ENCODE measurements around the gene RANBP9. TPM values are rescaled to one million over a fixed set of nuclear protein-coding genes. Genes with fewer than 3 reads are reported as not detected.

RANBP9 gene
- total RNA-seq, 1 donor from 2014 or later, result 55.4 TPM

GRCh38 chr6:13712599-13712898 is 914 bp upstream of the RANBP9 start:
- H3K4me3 Mint-ChIP-seq (ENCODE audit: unreplicated experiment), result peak overlapping the region; percentile 82
- H3K27ac Mint-ChIP-seq (ENCODE audit: unreplicated experiment), result peak overlapping the region; percentile 93
- no peaks in the 10 kb centered on the region for H3K36me3 Mint-ChIP-seq (ENCODE audit: unreplicated experiment)
- peaks cover 29% of the 10 kb centered on the region for H3K4me1 Mint-ChIP-seq (ENCODE audit: unreplicated experiment)
- no peak for TF ChIP-seq CTCF (IDR thresholded peaks at IDR 0.05)
- no peak for DNase-seq (ENCODE audit: extremely low spot score, unreplicated experiment)
- peaks cover 5% of the 10 kb centered on the region for H3K9me3 Mint-ChIP-seq (ENCODE audit: unreplicated experiment)
- no peaks in the 10 kb centered on the region for H3K27me3 Mint-ChIP-seq (ENCODE audit: unreplicated experiment)

GRCh38 chr6:13711324-13711732 is 307 bp downstream of the RANBP9 start:
- H3K27me3 Mint-ChIP-seq (ENCODE audit: unreplicated experiment), result no peaks in the 10 kb centered on the region
- H3K27ac Mint-ChIP-seq (ENCODE audit: unreplicated experiment), result no peak overlapping the region
- no peak overlapping the region for H3K4me3 Mint-ChIP-seq (ENCODE audit: unreplicated experiment)
- H3K9me3 Mint-ChIP-seq (ENCODE audit: unreplicated experiment), result peaks cover 3% of the 10 kb centered on the region
- H3K36me3 Mint-ChIP-seq (ENCODE audit: unreplicated experiment), result peaks cover 2% of the 10 kb centered on the region
- DNase-seq (ENCODE audit: extremely low spot score, unreplicated experiment), result no peak
- TF ChIP-seq CTCF (IDR thresholded peaks at IDR 0.05), result peak; percentile 24
- peaks cover 34% of the 10 kb centered on the region for H3K4me1 Mint-ChIP-seq (ENCODE audit: unreplicated experiment)

GRCh38 chr6:13710552-13711323 is 897 bp downstream of the RANBP9 start:
- TF ChIP-seq CTCF (IDR thresholded peaks at IDR 0.05), result no peak
- peaks cover 34% of the 10 kb centered on the region for H3K4me1 Mint-ChIP-seq (ENCODE audit: unreplicated experiment)
- H3K27me3 Mint-ChIP-seq (ENCODE audit: unreplicated experiment), result no peaks in the 10 kb centered on the region
- DNase-seq (ENCODE audit: extremely low spot score, unreplicated experiment), result peak; percentile 84
- H3K9me3 Mint-ChIP-seq (ENCODE audit: unreplicated experiment), result no peaks in the 10 kb centered on the region
- H3K4me3 Mint-ChIP-seq (ENCODE audit: unreplicated experiment), result peak overlapping the region; percentile 99
- H3K36me3 Mint-ChIP-seq (ENCODE audit: unreplicated experiment), result peaks cover 4% of the 10 kb centered on the region
- peak overlapping the region; percentile 96 for H3K27ac Mint-ChIP-seq (ENCODE audit: unreplicated experiment)

GRCh38 chr6:13709689-13710551 is 1.7 kb downstream of the RANBP9 start:
- peak overlapping the region; percentile 99 for H3K4me3 Mint-ChIP-seq (ENCODE audit: unreplicated experiment)
- DNase-seq (ENCODE audit: extremely low spot score, unreplicated experiment), result no peak
- no peaks in the 10 kb centered on the region for H3K27me3 Mint-ChIP-seq (ENCODE audit: unreplicated experiment)
- no peak for TF ChIP-seq CTCF (IDR thresholded peaks at IDR 0.05)
- peaks cover 34% of the 10 kb centered on the region for H3K4me1 Mint-ChIP-seq (ENCODE audit: unreplicated experiment)
- peak overlapping the region; percentile 96 for H3K27ac Mint-ChIP-seq (ENCODE audit: unreplicated experiment)
- H3K36me3 Mint-ChIP-seq (ENCODE audit: unreplicated experiment), result peaks cover 4% of the 10 kb centered on the region
- H3K9me3 Mint-ChIP-seq (ENCODE audit: unreplicated experiment), result no peaks in the 10 kb centered on the region

GRCh38 chr6:13708736-13709135 is 2.9 kb downstream of the RANBP9 start:
- Mint-ChIP-seq H3K9me3 (ENCODE audit: unreplicated experiment) (no peaks in the 10 kb centered on the region), H3K4me1 (ENCODE audit: unreplicated experiment) (peaks cover 34% of the 10 kb centered on the region)
- no peak for DNase-seq (ENCODE audit: extremely low spot score, unreplicated experiment)

More at GRCh38 chr6:13708736-13709135, 2.9 kb downstream of the RANBP9 start:
- H3K27me3 Mint-ChIP-seq (ENCODE audit: unreplicated experiment), result no peaks in the 10 kb centered on the region
- TF ChIP-seq CTCF (IDR thresholded peaks at IDR 0.05), result no peak
- peaks cover 4% of the 10 kb centered on the region for H3K36me3 Mint-ChIP-seq (ENCODE audit: unreplicated experiment)
- peak overlapping the region; percentile 96 for H3K27ac Mint-ChIP-seq (ENCODE audit: unreplicated experiment)
- peak overlapping the region; percentile 99 for H3K4me3 Mint-ChIP-seq (ENCODE audit: unreplicated experiment)

Measured in osteocyte (in vitro differentiated cells).